ENCODE data around the gene NRARP.
A peak's percentile ranks its signal among the peaks of the same experiment; 100 is the strongest.

The NRARP gene

GRCh38 chr9:137311986-137312851, 10.1 kb upstream of the NRARP start:
- DNase-seq (ENCODE audit: low read depth in 2 of 2): no peak
- no peak overlapping the region for H3K4me3 ChIP-seq (replicated peaks in 1 of 2; ENCODE audit: low read depth in 2 of 2, low read length in 2 of 2)
- TF ChIP-seq CTCF (IDR thresholded peaks at IDR 0.05; ENCODE audit: low read depth, low read length): no peak

GRCh38 chr9:137311171-137311985, 9.3 kb upstream of the NRARP start:
- H3K4me3 ChIP-seq (replicated peaks in 1 of 2; ENCODE audit: low read depth in 2 of 2, low read length in 2 of 2): no peak overlapping the region
- DNase-seq (ENCODE audit: low read depth in 2 of 2): peak in 1 of 2 donors; percentile 32
- no peak for TF ChIP-seq CTCF (IDR thresholded peaks at IDR 0.05; ENCODE audit: low read depth, low read length)

GRCh38 chr9:137310189-137311052, 8.3 kb upstream of the NRARP start:
- H3K4me3 ChIP-seq (replicated peaks in 1 of 2; ENCODE audit: low read depth in 2 of 2, low read length in 2 of 2): no peak overlapping the region
- no peak for DNase-seq (ENCODE audit: low read depth in 2 of 2)
- TF ChIP-seq CTCF (IDR thresholded peaks at IDR 0.05; ENCODE audit: low read depth, low read length): no peak

- DNase-seq (ENCODE audit: low read depth in 2 of 2): no peak
- no peak overlapping the region for H3K4me3 ChIP-seq (replicated peaks in 1 of 2; ENCODE audit: low read depth in 2 of 2, low read length in 2 of 2)
- TF ChIP-seq CTCF (IDR thresholded peaks at IDR 0.05; ENCODE audit: low read depth, low read length): no peak
These were observed 7.5 kb upstream of the NRARP start for GRCh38 chr9:137309368-137310188.

- TF ChIP-seq CTCF (IDR thresholded peaks at IDR 0.05; ENCODE audit: low read depth, low read length): no peak
- no peak for DNase-seq (ENCODE audit: low read depth in 2 of 2)
- H3K4me3 ChIP-seq (replicated peaks in 1 of 2; ENCODE audit: low read depth in 2 of 2, low read length in 2 of 2): no peak overlapping the region
These were observed 6.1 kb upstream of the NRARP start for GRCh38 chr9:137308057-137308619.
